HepG2 (cell line): ENCODE data around the gene IL17D. TPM values are rescaled to one million over a fixed set of nuclear protein-coding genes. Genes with fewer than 3 reads are reported as not detected.
A peak's percentile ranks its signal among the peaks of the same experiment; 100 is the strongest.

Experiments used
- ATAC-seq: fragments of 200-7000 bp; cut with Tn5 transposase; 3 replicates; pipeline ENCODE4 v1.9.1; 2020; ENCODE audit warnings: mild to moderate bottlenecking, moderate library complexity
- BruUV-seq: library from RNA; stranded (reverse); fragments of 400-500 nt; replicated peaks from 2 replicates; lab custom pipeline; 2021; lab: Mats Ljungman, UMichigan
- CTCF ChIA-PET: fragments of 300-600 bp; formaldehyde crosslinking; extraction: SDS; loops from one replicate; lab custom pipeline; 2021; ENCODE audit warnings: low total read pairs, inconsistent platforms, low intra/inter-chr PET ratio; lab: Yijun Ruan, JAX
- POLR2A ChIA-PET: fragments of 350-600 bp; sonication (Branson Sonifier 250); formaldehyde crosslinking; loops from one replicate; lab custom pipeline; 2020; ENCODE audit warnings: antibody characterized with exemption, inconsistent platforms; lab: Yijun Ruan, JAX
- DNase-seq: peaks from one replicate; pipeline ENCODE4 v3.0.0-alpha.2; 2015; ENCODE audit warnings: low spot score
- FAIRE-seq: peaks from 3 replicates; lab custom pipeline; 2011; peaks lifted over from hg19 to GRCh38; lab: Jason Lieb, UNC
- H2AFZ ChIP-seq: one replicate; pipeline ENCODE4 v1.6.1; 2011; ENCODE audit warnings: low read length, inconsistent platforms
- H3K27ac ChIP-seq: fragments of 300-600 bp; 3 replicates; pipeline ENCODE4 v1.8.0; 2011; ENCODE audit warnings: mixed run types, mild to moderate bottlenecking, mixed read lengths, low read length, inconsistent platforms; ENCODE audit not compliant: insufficient read depth; ENCODE audit errors: extremely low read length
- H3K27me3 ChIP-seq, 2 experiments: fragments of 200-600 bp in 1 of 2; 2 replicates in 1 of 2; 3 replicates in 1 of 2; pipeline versions ENCODE4 v1.6.0 to v1.8.0; 2011; ENCODE audit warnings: low read length in 2 of 2, mild to moderate bottlenecking in 2 of 2, moderate library complexity in 2 of 2, inconsistent platforms in 1 of 2; ENCODE audit not compliant: insufficient read depth in 2 of 2, control insufficient read depth in 1 of 2
- H3K36me3 ChIP-seq, 2 experiments: fragments of 200-600 bp in 1 of 2; replicated peaks in 1 of 2; 2 replicates in 1 of 2; 3 replicates in 1 of 2; pipeline versions ENCODE4 v1.5.1 to v1.8.0; 2011; ENCODE audit warnings: low read length in 2 of 2, inconsistent platforms in 1 of 2; ENCODE audit not compliant: insufficient read depth in 2 of 2, control insufficient read depth in 1 of 2
- H3K4me1 ChIP-seq: 2 replicates; pipeline ENCODE4 v1.5.1; 2012; ENCODE audit warnings: low read length, inconsistent platforms; ENCODE audit not compliant: insufficient read depth
- H3K4me2 ChIP-seq: 2 replicates; pipeline ENCODE4 v1.6.0; 2011; ENCODE audit warnings: low read depth, low read length, inconsistent platforms
- H3K4me3 ChIP-seq, 3 experiments: fragments of 200-600 bp in 1 of 3; sonication (generic), shearing (Covaris generic) in 1 of 3; replicated peaks in 1 of 3; 2 replicates each; pipeline ENCODE4 v1.5.1; 2011 to 2016; ENCODE audit warnings: low read length in 3 of 3, inconsistent platforms in 2 of 3, low read depth in 2 of 3, mild to moderate bottlenecking in 2 of 3, control low read depth in 1 of 3, mixed read lengths in 1 of 3; ENCODE audit not compliant: insufficient read depth in 1 of 3
- H3K79me2 ChIP-seq: one replicate; pipeline ENCODE4 v1.6.1; 2011; ENCODE audit warnings: low read length, inconsistent platforms; ENCODE audit not compliant: insufficient read depth
- H3K9ac ChIP-seq: 2 replicates; pipeline ENCODE4 v1.6.0; 2011; ENCODE audit warnings: mild to moderate bottlenecking, low read depth, low read length, inconsistent platforms; ENCODE audit not compliant: insufficient read depth
- H3K9me3 ChIP-seq: 2 replicates; pipeline ENCODE4 v1.5.1; 2012; ENCODE audit warnings: mild to moderate bottlenecking, low read length
- H4K20me1 ChIP-seq: 2 replicates; pipeline ENCODE4 v1.6.0; 2011; ENCODE audit warnings: inconsistent platforms, mild to moderate bottlenecking, low read length, moderate library complexity; ENCODE audit not compliant: insufficient read depth
- AKAP8 ChIP-seq: sonication (generic); formaldehyde crosslinking; IDR thresholded peaks from 2 replicates; pipeline ENCODE4 v1.5.1; 2020; ENCODE audit warnings: mild to moderate bottlenecking, missing genetic modification reagents
- CHD2 ChIP-seq: IDR thresholded peaks from 2 replicates; pipeline ENCODE4 v1.6.1; 2011; ENCODE audit warnings: low read depth, low read length, improper control_type of control experiment
- HNRNPK ChIP-seq: fragments of 200-400 bp; formaldehyde crosslinking; IDR thresholded peaks from 2 replicates; pipeline ENCODE4 v1.6.1; 2018; ENCODE audit warnings: low read length, low read depth, moderate library complexity, mild to moderate bottlenecking; ENCODE audit not compliant: poor library complexity, severe bottlenecking
- NFE2 ChIP-seq: sonication (generic); formaldehyde crosslinking; IDR thresholded peaks from 2 replicates; pipeline ENCODE4 v1.4.0; 2020; ENCODE audit warnings: missing genetic modification reagents
- POLR2A ChIP-seq, 2 experiments: IDR thresholded peaks; 2 replicates each; pipeline ENCODE4 v1.6.1; 2011; ENCODE audit warnings: low read depth in 2 of 2, low read length in 2 of 2, mild to moderate bottlenecking in 1 of 2, moderate library complexity in 1 of 2; ENCODE audit not compliant: insufficient read depth in 1 of 2
- PTBP1 ChIP-seq: fragments of 200-400 bp; formaldehyde crosslinking; IDR thresholded peaks from 2 replicates; pipeline ENCODE4 v1.6.1; 2018; ENCODE audit warnings: low read length, low read depth; ENCODE audit not compliant: poor library complexity, severe bottlenecking
- RXRA ChIP-seq: sonication (generic); formaldehyde crosslinking; IDR thresholded peaks from 2 replicates; pipeline ENCODE4 v1.5.1; 2020; ENCODE audit warnings: missing genetic modification reagents
- ZNF431 ChIP-seq: sonication (generic); formaldehyde crosslinking; IDR thresholded peaks from 2 replicates; pipeline ENCODE4 v1.9.0; 2022; ENCODE audit warnings: missing genetic modification reagents, low read depth, mild to moderate bottlenecking, borderline replicate concordance
- ZNF619 ChIP-seq: sonication (generic); formaldehyde crosslinking; IDR thresholded peaks from 2 replicates; pipeline ENCODE4 v1.4.0; 2020; ENCODE audit warnings: mild to moderate bottlenecking, missing genetic modification reagents
- WGBS: methylation state at CpG from one replicate; pipeline ENCODE4 v1.1.6; 2017; ENCODE audit warnings: low lambda C conversion rate; 5-methylcytosine and 5-hydroxymethylcytosine counted together
- in situ Hi-C: cut with HindIII; loops from 2 replicates; pipeline ENCODE4 v1.10.0; 2017; ENCODE audit warnings: low pct_unique_long_range_greater_than_20kb; ENCODE audit not compliant: extremely low pct_ligation_motif_present
- intact Hi-C: fragments of 100-400 bp; cut with micrococcal nuclease; formaldehyde crosslinking; loops from one replicate; pipeline ENCODE4 v1.10.0; 2022; ENCODE audit not compliant: unreplicated experiment
- polyA plus RNA-seq, 8 experiments: library from polyadenylated mRNA; depleted of rRNA in 3 of 8; stranded (reverse) in 7 of 8; unstranded in 1 of 8; fragments of >200 nt; fragmentation: Illumina TruSeq in 4 of 8; extraction: Trizol in 4 of 8; gene quantifications; 2 replicates each; pipeline versions ENCODE4 v1.2.1 to v1.2.3, GENCODE V29; 2011 to 2016; ENCODE audit warnings: low read depth in 4 of 8, missing spikeins in 1 of 8, mixed read lengths in 1 of 8; ENCODE audit not compliant: insufficient read depth in 1 of 8
- total RNA-seq, 5 experiments: library from RNA; depleted of rRNA; stranded (reverse); fragments of >200 nt; fragmentation: Illumina TruSeq; extraction: Trizol; gene quantifications; 2 replicates each; pipeline ENCODE4 v1.2.3, GENCODE V29; 2016; ENCODE audit warnings: low read depth in 1 of 5
- TF ChIP-seq, protein P1 (sequence below): sonication (generic); formaldehyde crosslinking; IDR thresholded peaks from 2 replicates; pipeline ENCODE4 v1.5.0; 2020; ENCODE audit warnings: missing genetic modification reagents
- TF ChIP-seq, protein P2 (sequence below): sonication (generic); formaldehyde crosslinking; IDR thresholded peaks from 2 replicates; pipeline ENCODE4 v1.4.0; 2020; ENCODE audit warnings: missing genetic modification reagents
- TF ChIP-seq, protein P3 (sequence below): sonication (generic); formaldehyde crosslinking; conservative IDR thresholded peaks from 2 replicates; pipeline ENCODE4 v1.8.1; 2023; ENCODE audit warnings: missing genetic modification reagents

The IL17D gene
- total and polyA plus RNA-seq, 2 of the 13 experiments (the other 11 are each of a cell fraction or from before 2014, with no cell fraction given): 1.1 to 2.2 TPM

DNA sequence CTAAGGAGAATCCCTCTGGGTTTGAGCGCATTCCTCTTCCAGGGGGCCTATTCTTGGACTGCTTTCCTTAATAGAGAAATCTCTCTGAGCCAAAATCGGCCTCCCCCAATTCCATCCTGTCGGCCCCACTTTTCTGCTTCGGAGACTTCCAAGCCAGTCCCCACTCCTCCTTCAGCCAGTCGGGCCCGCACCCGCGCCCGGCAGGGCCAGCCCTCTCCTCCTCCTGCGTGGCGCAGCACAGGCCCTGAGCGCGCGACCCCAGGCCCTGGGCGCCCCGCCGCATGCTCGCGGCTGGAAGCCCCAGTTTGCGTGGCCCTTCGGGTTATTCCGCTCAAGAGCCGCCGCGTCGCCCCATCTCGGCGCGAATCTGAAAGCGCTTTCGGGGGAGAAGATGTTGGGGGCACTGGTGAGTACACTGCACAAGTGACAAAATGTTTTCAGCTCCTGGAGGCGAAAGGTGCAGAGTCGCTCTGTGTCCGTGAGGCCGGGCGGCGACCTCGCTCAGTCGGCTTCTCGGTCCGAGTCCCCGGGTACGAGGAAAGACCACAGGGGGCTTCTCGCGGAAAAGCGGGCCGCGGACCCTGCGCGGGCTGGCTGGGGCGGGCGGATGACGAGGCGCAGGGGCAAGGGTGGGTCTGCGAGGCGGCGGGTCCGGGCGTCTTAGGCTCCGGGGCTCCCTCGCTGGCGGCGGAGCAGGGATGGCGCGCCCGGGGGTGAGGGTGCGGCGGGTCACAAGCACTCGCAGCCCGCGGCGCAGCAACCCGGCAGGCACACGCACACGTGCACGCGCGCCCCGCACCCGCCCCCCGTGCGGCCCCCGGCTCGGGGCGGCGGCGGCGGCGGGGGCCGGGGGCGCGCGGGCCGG is at the start of gene IL17D (continued):
- TF ChIP-seq HNRNPK: no peak
- TF ChIP-seq RXRA (CRISPR knock-in tag): peak; percentile 25; the same call in 1 of the 2 replicates
- TF ChIP-seq, protein P1, sequence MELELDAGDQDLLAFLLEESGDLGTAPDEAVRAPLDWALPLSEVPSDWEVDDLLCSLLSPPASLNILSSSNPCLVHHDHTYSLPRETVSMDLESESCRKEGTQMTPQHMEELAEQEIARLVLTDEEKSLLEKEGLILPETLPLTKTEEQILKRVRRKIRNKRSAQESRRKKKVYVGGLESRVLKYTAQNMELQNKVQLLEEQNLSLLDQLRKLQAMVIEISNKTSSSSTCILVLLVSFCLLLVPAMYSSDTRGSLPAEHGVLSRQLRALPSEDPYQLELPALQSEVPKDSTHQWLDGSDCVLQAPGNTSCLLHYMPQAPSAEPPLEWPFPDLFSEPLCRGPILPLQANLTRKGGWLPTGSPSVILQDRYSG: no peak
- TF ChIP-seq, all 625 proteins: peak for 85

- Histone ChIP-seq H3K9me3 (no peaks in the 10 kb centered on the region), H3K27ac (no peak overlapping the region), H2AFZ (no peak overlapping the region), H3K4me1 (no peaks in the 10 kb centered on the region), H3K79me2 (no peaks in the 10 kb centered on the region), H4K20me1 (no peaks in the 10 kb centered on the region), H3K4me2 (no peak overlapping the region), H3K4me3 (no peak overlapping the region), H3K36me3 (no peaks in the 10 kb centered on the region; a peak in 1 of 5 replicates), H3K27me3 (no peaks in the 10 kb centered on the region), H3K9ac (no peak overlapping the region)
- BruUV-seq: no TSS peak
- no peak for FAIRE-seq
- TF ChIP-seq POLR2A (IDR thresholded peaks at IDR 0.05; ENCODE audit: insufficient read depth in 1 of 2, low read depth in 2 of 2, low read length in 2 of 2): no peak
- no peak for TF ChIP-seq PTBP1
- no peak for TF ChIP-seq CHD2
- no peak for TF ChIP-seq AKAP8 (CRISPR knock-in tag)
- no peak for TF ChIP-seq ZNF619 (CRISPR knock-in tag)
- TF ChIP-seq, protein P2, sequence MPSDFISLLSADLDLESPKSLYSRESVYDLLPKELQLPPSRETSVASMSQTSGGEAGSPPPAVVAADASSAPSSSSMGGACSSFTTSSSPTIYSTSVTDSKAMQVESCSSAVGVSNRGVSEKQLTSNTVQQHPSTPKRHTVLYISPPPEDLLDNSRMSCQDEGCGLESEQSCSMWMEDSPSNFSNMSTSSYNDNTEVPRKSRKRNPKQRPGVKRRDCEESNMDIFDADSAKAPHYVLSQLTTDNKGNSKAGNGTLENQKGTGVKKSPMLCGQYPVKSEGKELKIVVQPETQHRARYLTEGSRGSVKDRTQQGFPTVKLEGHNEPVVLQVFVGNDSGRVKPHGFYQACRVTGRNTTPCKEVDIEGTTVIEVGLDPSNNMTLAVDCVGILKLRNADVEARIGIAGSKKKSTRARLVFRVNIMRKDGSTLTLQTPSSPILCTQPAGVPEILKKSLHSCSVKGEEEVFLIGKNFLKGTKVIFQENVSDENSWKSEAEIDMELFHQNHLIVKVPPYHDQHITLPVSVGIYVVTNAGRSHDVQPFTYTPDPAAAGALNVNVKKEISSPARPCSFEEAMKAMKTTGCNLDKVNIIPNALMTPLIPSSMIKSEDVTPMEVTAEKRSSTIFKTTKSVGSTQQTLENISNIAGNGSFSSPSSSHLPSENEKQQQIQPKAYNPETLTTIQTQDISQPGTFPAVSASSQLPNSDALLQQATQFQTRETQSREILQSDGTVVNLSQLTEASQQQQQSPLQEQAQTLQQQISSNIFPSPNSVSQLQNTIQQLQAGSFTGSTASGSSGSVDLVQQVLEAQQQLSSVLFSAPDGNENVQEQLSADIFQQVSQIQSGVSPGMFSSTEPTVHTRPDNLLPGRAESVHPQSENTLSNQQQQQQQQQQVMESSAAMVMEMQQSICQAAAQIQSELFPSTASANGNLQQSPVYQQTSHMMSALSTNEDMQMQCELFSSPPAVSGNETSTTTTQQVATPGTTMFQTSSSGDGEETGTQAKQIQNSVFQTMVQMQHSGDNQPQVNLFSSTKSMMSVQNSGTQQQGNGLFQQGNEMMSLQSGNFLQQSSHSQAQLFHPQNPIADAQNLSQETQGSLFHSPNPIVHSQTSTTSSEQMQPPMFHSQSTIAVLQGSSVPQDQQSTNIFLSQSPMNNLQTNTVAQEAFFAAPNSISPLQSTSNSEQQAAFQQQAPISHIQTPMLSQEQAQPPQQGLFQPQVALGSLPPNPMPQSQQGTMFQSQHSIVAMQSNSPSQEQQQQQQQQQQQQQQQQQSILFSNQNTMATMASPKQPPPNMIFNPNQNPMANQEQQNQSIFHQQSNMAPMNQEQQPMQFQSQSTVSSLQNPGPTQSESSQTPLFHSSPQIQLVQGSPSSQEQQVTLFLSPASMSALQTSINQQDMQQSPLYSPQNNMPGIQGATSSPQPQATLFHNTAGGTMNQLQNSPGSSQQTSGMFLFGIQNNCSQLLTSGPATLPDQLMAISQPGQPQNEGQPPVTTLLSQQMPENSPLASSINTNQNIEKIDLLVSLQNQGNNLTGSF (CRISPR knock-in tag): no peak
- no peak for TF ChIP-seq NFE2 (CRISPR knock-in tag)
- no peak for TF ChIP-seq ZNF431 (CRISPR knock-in tag)
- TF ChIP-seq, protein P3, sequence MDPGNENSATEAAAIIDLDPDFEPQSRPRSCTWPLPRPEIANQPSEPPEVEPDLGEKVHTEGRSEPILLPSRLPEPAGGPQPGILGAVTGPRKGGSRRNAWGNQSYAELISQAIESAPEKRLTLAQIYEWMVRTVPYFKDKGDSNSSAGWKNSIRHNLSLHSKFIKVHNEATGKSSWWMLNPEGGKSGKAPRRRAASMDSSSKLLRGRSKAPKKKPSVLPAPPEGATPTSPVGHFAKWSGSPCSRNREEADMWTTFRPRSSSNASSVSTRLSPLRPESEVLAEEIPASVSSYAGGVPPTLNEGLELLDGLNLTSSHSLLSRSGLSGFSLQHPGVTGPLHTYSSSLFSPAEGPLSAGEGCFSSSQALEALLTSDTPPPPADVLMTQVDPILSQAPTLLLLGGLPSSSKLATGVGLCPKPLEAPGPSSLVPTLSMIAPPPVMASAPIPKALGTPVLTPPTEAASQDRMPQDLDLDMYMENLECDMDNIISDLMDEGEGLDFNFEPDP: no peak
- ChIA-PET POLR2A (no interaction called here), CTCF (no interaction called here)
- in situ Hi-C loops (no loop called here), intact Hi-C loops (no loop called here)
- no peak for DNase-seq
- no peak for ATAC-seq
- WGBS: 90% methylated on average over 1 of the region's 1 CpG
Measured at GRCh38 chr13:20654156-20654555, 49.3 kb upstream of the IL17D start.
